Calu3 (cell line): ENCODE data around the gene KRT5. TPM values are rescaled to one million over a fixed set of nuclear protein-coding genes. Genes with fewer than 3 reads are reported as not detected.

Experiments
- BruUV-seq: library from RNA; stranded (reverse); fragments of 400-500 nt; replicated peaks from 2 replicates; lab custom pipeline; 2021; lab: Mats Ljungman, UMichigan
- CTCF ChIA-PET: fragments of 300-600 bp; sonication (Branson Sonifier 250); formaldehyde crosslinking; loops from one replicate; lab custom pipeline; 2022; ENCODE audit warnings: antibody characterized with exemption; lab: Charles Lee
- DNase-seq: peaks from one replicate; pipeline ENCODE4 v3.0.0; 2022
- H3K27ac Mint-ChIP-seq: one replicate; pipeline ENCODE4 v1.8.0; 2022; ENCODE audit warnings: mixed read lengths; ENCODE audit not compliant: unreplicated experiment
- H3K27me3 Mint-ChIP-seq: one replicate; pipeline ENCODE4 v1.8.0; 2022; ENCODE audit warnings: mixed read lengths; ENCODE audit not compliant: unreplicated experiment
- H3K36me3 Mint-ChIP-seq: one replicate; pipeline ENCODE4 v1.8.0; 2022; ENCODE audit warnings: mild to moderate bottlenecking, moderate library complexity, mixed read lengths; ENCODE audit not compliant: insufficient read depth, unreplicated experiment
- H3K4me1 Mint-ChIP-seq: one replicate; pipeline ENCODE4 v1.8.0; 2022; ENCODE audit warnings: mild to moderate bottlenecking, low read depth, mixed read lengths; ENCODE audit not compliant: unreplicated experiment
- H3K4me3 Mint-ChIP-seq: one replicate; pipeline ENCODE4 v1.8.0; 2022; ENCODE audit warnings: mild to moderate bottlenecking, low read depth, moderate library complexity, mixed read lengths; ENCODE audit not compliant: unreplicated experiment
- H3K9me3 Mint-ChIP-seq: one replicate; pipeline ENCODE4 v1.8.0; 2022; ENCODE audit warnings: low read depth, mixed read lengths; ENCODE audit not compliant: unreplicated experiment
- CTCF ChIP-seq: fragments of 200-600 bp; IDR thresholded peaks from one replicate; pipeline ENCODE4 v1.8.0; 2022; ENCODE audit warnings: antibody characterized with exemption; ENCODE audit not compliant: unreplicated experiment
- intact Hi-C: fragments of 100-400 bp; cut with micrococcal nuclease; formaldehyde crosslinking; loops from one replicate; pipeline ENCODE4 v1.10.0; 2022; ENCODE audit not compliant: unreplicated experiment
- total RNA-seq: library from RNA; stranded (reverse); gene quantifications from 2 replicates; pipeline ENCODE4 v1.2.3, GENCODE V29; 2022

KRT5 gene
- total RNA-seq, 1 experiment from 2014 or later = 1.3 TPM

GRCh38 chr12:52546126-52546525 is 25.9 kb upstream of the KRT5 start:
- Mint-ChIP-seq H3K27ac (no peak overlapping the region), H3K9me3 (no peaks in the 10 kb centered on the region), H3K4me3 (no peak overlapping the region), H3K27me3 (peaks cover 90% of the 10 kb centered on the region), H3K4me1 (no peaks in the 10 kb centered on the region), H3K36me3 (no peaks in the 10 kb centered on the region)
- CTCF ChIA-PET = no interaction called here
- DNase-seq = no peak
- BruUV-seq = no TSS peak
- TF ChIP-seq CTCF = no peak
- intact Hi-C loops = no loop called here

GRCh38 chr12:52543985-52544883 is 24.0 kb upstream of the KRT5 start:
- no peaks in the 10 kb centered on the region for H3K4me1 Mint-ChIP-seq

GRCh38 chr12:52542785-52543318 is 22.7 kb upstream of the KRT5 start:
- Mint-ChIP-seq H3K4me3 (no peak overlapping the region), H3K9me3 (no peaks in the 10 kb centered on the region), H3K4me1 (no peaks in the 10 kb centered on the region), H3K36me3 (no peaks in the 10 kb centered on the region), H3K27me3 (peaks cover 57% of the 10 kb centered on the region), H3K27ac (no peak overlapping the region)
- no TSS peak for BruUV-seq
- CTCF ChIA-PET = no interaction called here
- intact Hi-C loops = no loop called here
- TF ChIP-seq CTCF = no peak
- DNase-seq = no peak

More at GRCh38 chr12:52543985-52544883, 24.0 kb upstream of the KRT5 start:
- CTCF ChIA-PET = no interaction called here
- DNase-seq = no peak
- no peaks in the 10 kb centered on the region for H3K9me3 Mint-ChIP-seq
- TF ChIP-seq CTCF = no peak
- peaks cover 71% of the 10 kb centered on the region for H3K27me3 Mint-ChIP-seq
- no peak overlapping the region for H3K27ac Mint-ChIP-seq
- intact Hi-C loops = no loop called here
- BruUV-seq = no TSS peak
- no peaks in the 10 kb centered on the region for H3K36me3 Mint-ChIP-seq
- H3K4me3 Mint-ChIP-seq = no peak overlapping the region

GRCh38 chr12:52542157-52542556 is 22.0 kb upstream of the KRT5 start:
- H3K4me3 Mint-ChIP-seq = no peak overlapping the region
- intact Hi-C loops = no loop called here
- DNase-seq = no peak
- no TSS peak for BruUV-seq
- no peaks in the 10 kb centered on the region for H3K9me3 Mint-ChIP-seq
- no peak for TF ChIP-seq CTCF
- CTCF ChIA-PET = no interaction called here
- no peak overlapping the region for H3K27ac Mint-ChIP-seq
- H3K4me1 Mint-ChIP-seq = no peaks in the 10 kb centered on the region
- H3K27me3 Mint-ChIP-seq = peaks cover 50% of the 10 kb centered on the region
- H3K36me3 Mint-ChIP-seq = no peaks in the 10 kb centered on the region
